Measurements from ENCODE around the gene MXI1. TPM values are rescaled to one million over a fixed set of nuclear protein-coding genes. Genes with fewer than 3 reads are reported as not detected.

MXI1 gene
- total and polyA plus RNA-seq, 4 donors, result 9.6 to 52.0 (median 14.2) TPM

DNA sequence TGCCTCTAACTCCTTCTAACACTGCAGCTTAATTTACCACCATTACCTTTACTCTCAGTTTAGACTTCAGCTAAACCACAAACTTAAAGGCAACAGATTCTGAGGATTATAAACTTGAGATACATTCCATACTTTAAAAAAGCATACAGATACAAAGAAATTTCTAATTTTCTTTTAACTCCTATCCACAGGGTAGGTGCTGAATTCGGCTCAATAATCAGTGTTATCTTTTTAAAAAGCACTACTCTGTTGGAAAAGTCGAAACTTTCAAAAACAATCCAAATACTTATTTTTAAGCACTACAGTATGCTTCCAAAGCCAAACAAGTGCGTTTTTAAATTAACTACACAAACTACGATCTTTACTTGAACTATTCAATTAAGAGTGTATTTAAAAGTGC is 96.3 kb downstream of the MXI1 start:
- H3K4me1 ChIP-seq (ENCODE audit: control insufficient read depth in 4 of 4, insufficient read depth in 4 of 4, low read length in 3 of 4), result peaks cover 7 to 51% (median 38%) of the 10 kb centered on the region in 4 donors
- H3K27me3 ChIP-seq (ENCODE audit: control insufficient read depth in 4 of 4, insufficient read depth in 4 of 4, low read length in 3 of 4), result no peaks in the 10 kb centered on the region
- no peak for TF ChIP-seq SP1 (IDR thresholded peaks at IDR 0.05)
- TF ChIP-seq NR2F2 (IDR thresholded peaks at IDR 0.05), result no peak
- TF ChIP-seq, protein P1, sequence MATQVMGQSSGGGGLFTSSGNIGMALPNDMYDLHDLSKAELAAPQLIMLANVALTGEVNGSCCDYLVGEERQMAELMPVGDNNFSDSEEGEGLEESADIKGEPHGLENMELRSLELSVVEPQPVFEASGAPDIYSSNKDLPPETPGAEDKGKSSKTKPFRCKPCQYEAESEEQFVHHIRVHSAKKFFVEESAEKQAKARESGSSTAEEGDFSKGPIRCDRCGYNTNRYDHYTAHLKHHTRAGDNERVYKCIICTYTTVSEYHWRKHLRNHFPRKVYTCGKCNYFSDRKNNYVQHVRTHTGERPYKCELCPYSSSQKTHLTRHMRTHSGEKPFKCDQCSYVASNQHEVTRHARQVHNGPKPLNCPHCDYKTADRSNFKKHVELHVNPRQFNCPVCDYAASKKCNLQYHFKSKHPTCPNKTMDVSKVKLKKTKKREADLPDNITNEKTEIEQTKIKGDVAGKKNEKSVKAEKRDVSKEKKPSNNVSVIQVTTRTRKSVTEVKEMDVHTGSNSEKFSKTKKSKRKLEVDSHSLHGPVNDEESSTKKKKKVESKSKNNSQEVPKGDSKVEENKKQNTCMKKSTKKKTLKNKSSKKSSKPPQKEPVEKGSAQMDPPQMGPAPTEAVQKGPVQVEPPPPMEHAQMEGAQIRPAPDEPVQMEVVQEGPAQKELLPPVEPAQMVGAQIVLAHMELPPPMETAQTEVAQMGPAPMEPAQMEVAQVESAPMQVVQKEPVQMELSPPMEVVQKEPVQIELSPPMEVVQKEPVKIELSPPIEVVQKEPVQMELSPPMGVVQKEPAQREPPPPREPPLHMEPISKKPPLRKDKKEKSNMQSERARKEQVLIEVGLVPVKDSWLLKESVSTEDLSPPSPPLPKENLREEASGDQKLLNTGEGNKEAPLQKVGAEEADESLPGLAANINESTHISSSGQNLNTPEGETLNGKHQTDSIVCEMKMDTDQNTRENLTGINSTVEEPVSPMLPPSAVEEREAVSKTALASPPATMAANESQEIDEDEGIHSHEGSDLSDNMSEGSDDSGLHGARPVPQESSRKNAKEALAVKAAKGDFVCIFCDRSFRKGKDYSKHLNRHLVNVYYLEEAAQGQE (IDR thresholded peaks at IDR 0.05), result peak; percentile 94
- TF ChIP-seq GABPA (IDR thresholded peaks at IDR 0.05 in 1 of 2, conservative IDR thresholded peaks at IDR 0.05 in 1 of 2), result no peak
- TF ChIP-seq YY1 (IDR thresholded peaks at IDR 0.05), result peak; percentile 9
- H3K9ac ChIP-seq (ENCODE audit: low read depth in 1 of 2, low read length in 2 of 2), result peak overlapping the region; percentile 97
- WGBS, result 4% methylated on average over 4 of the region's 4 CpGs
- H3K4me3 ChIP-seq (ENCODE audit: low read depth in 1 of 3, low read length in 3 of 3), result peak overlapping the region; percentile 82 to 98 (median 88)
- no peaks in the 10 kb centered on the region for H3K9me3 ChIP-seq (ENCODE audit: control insufficient read depth in 4 of 4, low read length in 3 of 4)
- no peak for DNase-seq (ENCODE audit: low spot score)
- H3K36me3 ChIP-seq (ENCODE audit: control insufficient read depth in 4 of 4, insufficient read depth in 3 of 4, low read depth in 1 of 4, low read length in 3 of 4), result peaks cover 2 to 20% (median 12%) of the 10 kb centered on the region in 4 donors
- no peak overlapping the region for H3K27ac ChIP-seq (ENCODE audit: low read depth in 1 of 2, low read length in 2 of 2)

DNA sequence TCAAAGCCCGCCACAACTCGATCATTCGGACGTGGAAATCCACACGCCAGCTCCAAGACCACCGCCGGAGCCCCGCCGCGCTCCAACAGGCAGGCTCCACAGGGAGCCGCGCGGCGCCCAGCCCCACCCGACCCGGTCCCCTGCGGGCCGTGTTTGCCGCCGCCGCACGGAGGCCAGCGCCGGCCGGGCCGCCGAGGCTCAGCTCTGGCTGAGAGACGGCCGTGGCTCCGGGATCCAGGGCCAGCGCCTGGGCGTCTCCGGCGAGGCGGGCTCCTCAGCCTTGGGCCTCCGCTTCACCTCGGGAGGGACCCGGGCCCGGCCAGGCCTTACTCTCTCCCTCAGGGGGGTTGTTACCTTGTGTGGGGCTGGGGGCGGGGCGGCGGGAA is 97.0 kb downstream of the MXI1 start:
- H3K9me3 ChIP-seq (ENCODE audit: control insufficient read depth in 4 of 4, low read length in 3 of 4), result no peaks in the 10 kb centered on the region
- H3K4me1 ChIP-seq (ENCODE audit: control insufficient read depth in 4 of 4, insufficient read depth in 4 of 4, low read length in 3 of 4), result peaks cover 4 to 44% (median 33%) of the 10 kb centered on the region in 4 donors
- WGBS, result under 1% methylated on average over 42 of the region's 42 CpGs
- DNase-seq (ENCODE audit: low spot score), result no peak
- peaks cover 2 to 20% (median 12%) of the 10 kb centered on the region in 4 donors for H3K36me3 ChIP-seq (ENCODE audit: control insufficient read depth in 4 of 4, insufficient read depth in 3 of 4, low read depth in 1 of 4, low read length in 3 of 4)
- H3K27ac ChIP-seq (ENCODE audit: low read depth in 1 of 2, low read length in 2 of 2), result peak overlapping the region; percentile 86 to 92
- peak overlapping the region; percentile 97 for H3K9ac ChIP-seq (ENCODE audit: low read depth in 1 of 2, low read length in 2 of 2)
- peak overlapping the region; percentile 82 to 98 (median 88) for H3K4me3 ChIP-seq (ENCODE audit: low read depth in 1 of 3, low read length in 3 of 3)
- TF ChIP-seq, protein P2, sequence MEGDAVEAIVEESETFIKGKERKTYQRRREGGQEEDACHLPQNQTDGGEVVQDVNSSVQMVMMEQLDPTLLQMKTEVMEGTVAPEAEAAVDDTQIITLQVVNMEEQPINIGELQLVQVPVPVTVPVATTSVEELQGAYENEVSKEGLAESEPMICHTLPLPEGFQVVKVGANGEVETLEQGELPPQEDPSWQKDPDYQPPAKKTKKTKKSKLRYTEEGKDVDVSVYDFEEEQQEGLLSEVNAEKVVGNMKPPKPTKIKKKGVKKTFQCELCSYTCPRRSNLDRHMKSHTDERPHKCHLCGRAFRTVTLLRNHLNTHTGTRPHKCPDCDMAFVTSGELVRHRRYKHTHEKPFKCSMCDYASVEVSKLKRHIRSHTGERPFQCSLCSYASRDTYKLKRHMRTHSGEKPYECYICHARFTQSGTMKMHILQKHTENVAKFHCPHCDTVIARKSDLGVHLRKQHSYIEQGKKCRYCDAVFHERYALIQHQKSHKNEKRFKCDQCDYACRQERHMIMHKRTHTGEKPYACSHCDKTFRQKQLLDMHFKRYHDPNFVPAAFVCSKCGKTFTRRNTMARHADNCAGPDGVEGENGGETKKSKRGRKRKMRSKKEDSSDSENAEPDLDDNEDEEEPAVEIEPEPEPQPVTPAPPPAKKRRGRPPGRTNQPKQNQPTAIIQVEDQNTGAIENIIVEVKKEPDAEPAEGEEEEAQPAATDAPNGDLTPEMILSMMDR (IDR thresholded peaks at IDR 0.05; ENCODE audit: low read depth, low read length, missing input control), result no peak
- TF ChIP-seq JUND (IDR thresholded peaks at IDR 0.05) (no peak), MAX (IDR thresholded peaks at IDR 0.05) (no peak)
- no peaks in the 10 kb centered on the region for H3K27me3 ChIP-seq (ENCODE audit: control insufficient read depth in 4 of 4, insufficient read depth in 4 of 4, low read length in 3 of 4)

DNA sequence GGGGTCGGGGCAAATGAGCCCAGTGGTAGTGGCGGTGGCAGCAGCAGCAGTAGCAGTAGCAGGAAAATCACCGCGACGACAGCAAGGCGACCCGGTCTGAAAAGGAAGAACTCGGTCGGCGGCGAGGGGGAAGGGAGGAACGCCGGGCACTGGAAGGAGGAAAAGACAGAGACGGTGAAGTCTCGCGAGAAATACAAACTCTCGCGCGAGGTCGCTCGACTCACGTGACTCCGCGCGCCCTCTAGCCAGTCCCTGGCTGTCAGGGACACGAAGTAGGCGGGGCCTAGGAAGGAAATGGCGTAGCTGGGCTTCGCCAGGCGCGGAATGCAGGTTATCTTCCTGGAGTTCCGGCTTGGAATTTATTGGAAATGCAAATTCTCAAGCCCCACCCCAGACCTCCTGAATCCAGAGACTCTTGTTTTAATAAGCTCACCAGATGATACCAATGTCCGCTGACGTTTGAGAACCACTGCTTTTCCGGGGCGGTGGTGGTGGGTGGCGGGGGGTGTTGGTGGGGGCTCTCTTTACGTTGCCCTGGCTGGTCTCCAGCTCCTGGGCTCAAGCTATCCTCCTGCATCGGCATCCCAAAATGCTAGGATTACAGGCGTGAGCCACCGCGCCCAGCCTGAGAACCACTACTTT is 97.5 kb downstream of the MXI1 start, which contains the start of gene SMNDC1:
Gene SMNDC1, minus strand, starts transcription at position 141 of the 642 bp plus-strand sequence. CDS start 1,333 bp downstream, outside the sequence.
- peak within 1 kb of the TSS; percentile 86 to 92 for H3K27ac ChIP-seq (ENCODE audit: low read depth in 1 of 2, low read length in 2 of 2)
- under 1% methylated on average over 42 of the region's 42 CpGs for WGBS
- TF ChIP-seq TAF1 (conservative IDR thresholded peaks at IDR 0.05) (peak; percentile 37), EGR1 (IDR thresholded peaks at IDR 0.05; ENCODE audit: low read depth in 2 of 2) (no peak), MAX (IDR thresholded peaks at IDR 0.05) (no peak), RXRA (IDR thresholded peaks at IDR 0.05) (peak in 1 of 2 donors; percentile 24), FOXA2 (IDR thresholded peaks at IDR 0.05) (peak; percentile 25), ATF3 (IDR thresholded peaks at IDR 0.05) (no peak), HNF4A (conservative IDR thresholded peaks at IDR 0.05) (peak in 1 of 2 donors; percentile 24), HNF4G (IDR thresholded peaks at IDR 0.05) (no peak), NR2F2 (IDR thresholded peaks at IDR 0.05) (peak; percentile 49), JUND (IDR thresholded peaks at IDR 0.05) (peak in 1 of 2 donors; percentile 18), SP1 (IDR thresholded peaks at IDR 0.05) (peak; percentile 75)
- TF ChIP-seq, protein P3, sequence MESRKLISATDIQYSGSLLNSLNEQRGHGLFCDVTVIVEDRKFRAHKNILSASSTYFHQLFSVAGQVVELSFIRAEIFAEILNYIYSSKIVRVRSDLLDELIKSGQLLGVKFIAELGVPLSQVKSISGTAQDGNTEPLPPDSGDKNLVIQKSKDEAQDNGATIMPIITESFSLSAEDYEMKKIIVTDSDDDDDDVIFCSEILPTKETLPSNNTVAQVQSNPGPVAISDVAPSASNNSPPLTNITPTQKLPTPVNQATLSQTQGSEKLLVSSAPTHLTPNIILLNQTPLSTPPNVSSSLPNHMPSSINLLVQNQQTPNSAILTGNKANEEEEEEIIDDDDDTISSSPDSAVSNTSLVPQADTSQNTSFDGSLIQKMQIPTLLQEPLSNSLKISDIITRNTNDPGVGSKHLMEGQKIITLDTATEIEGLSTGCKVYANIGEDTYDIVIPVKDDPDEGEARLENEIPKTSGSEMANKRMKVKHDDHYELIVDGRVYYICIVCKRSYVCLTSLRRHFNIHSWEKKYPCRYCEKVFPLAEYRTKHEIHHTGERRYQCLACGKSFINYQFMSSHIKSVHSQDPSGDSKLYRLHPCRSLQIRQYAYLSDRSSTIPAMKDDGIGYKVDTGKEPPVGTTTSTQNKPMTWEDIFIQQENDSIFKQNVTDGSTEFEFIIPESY (IDR thresholded peaks at IDR 0.05), result peak; percentile 99

More for the DNA sequence above, 97.5 kb downstream of the MXI1 start, which contains the start of gene SMNDC1:
- Histone ChIP-seq H3K4me1 (ENCODE audit: control insufficient read depth in 4 of 4, insufficient read depth in 4 of 4, low read length in 3 of 4) (peaks cover 3 to 41% (median 30%) of the 10 kb centered on the region in 4 donors), H3K9ac (ENCODE audit: low read depth in 1 of 2, low read length in 2 of 2) (peak within 1 kb of the TSS; percentile 97), H3K27me3 (ENCODE audit: control insufficient read depth in 4 of 4, insufficient read depth in 4 of 4, low read length in 3 of 4) (no peaks in the 10 kb centered on the region), H3K9me3 (ENCODE audit: control insufficient read depth in 4 of 4, low read length in 3 of 4) (no peaks in the 10 kb centered on the region), H3K4me3 (ENCODE audit: low read depth in 1 of 3, low read length in 3 of 3) (peak within 1 kb of the TSS; percentile 82 to 98 (median 88)), H3K36me3 (ENCODE audit: control insufficient read depth in 4 of 4, insufficient read depth in 3 of 4, low read depth in 1 of 4, low read length in 3 of 4) (peaks cover 2 to 20% (median 12%) of the 10 kb centered on the region in 4 donors)
- DNase-seq (ENCODE audit: low spot score), result peak; percentile 98
